Ovary (tissue), 9 donors: ENCODE measurements around the gene PDE7B. TPM values are rescaled to one million over a fixed set of nuclear protein-coding genes. Genes with fewer than 3 reads are reported as not detected.

Source experiments
- DNase-seq, 5 donors: peaks; one replicate each; pipeline ENCODE4 v3.0.0-alpha.2; 2019 to 2020
- H3K27ac ChIP-seq, 2 donors: fragments of 200-600 bp; one replicate each; pipeline versions ENCODE4 v1.5.1 to v1.8.0; 2019 to 2022
- H3K27me3 ChIP-seq: fragments of 200-600 bp; one replicate; pipeline ENCODE4 v1.8.0; 2022
- H3K36me3 ChIP-seq: fragments of 200-600 bp; sonication (generic); one replicate; pipeline ENCODE4 v1.5.1; 2019
- H3K4me1 ChIP-seq: one replicate; pipeline ENCODE4 v1.8.1; 2013; ENCODE audit warnings: mild to moderate bottlenecking, moderate library complexity; ENCODE audit not compliant: insufficient read depth
- H3K4me3 ChIP-seq: fragments of 200-600 bp; sonication (generic); one replicate; pipeline ENCODE4 v1.5.1; 2017
- H3K9me3 ChIP-seq, 2 donors: fragments of 200-600 bp in 1 of 2; sonication (generic) in 1 of 2; one replicate each; pipeline versions ENCODE4 v1.5.1 to v1.8.1; 2013 to 2019; ENCODE audit warnings: mild to moderate bottlenecking in 1 of 2, moderate library complexity in 1 of 2
- EP300 ChIP-seq: sonication (generic); formaldehyde crosslinking; IDR thresholded peaks from one replicate; pipeline ENCODE4 v1.6.1; 2017; ENCODE audit warnings: antibody characterized with exemption
- POLR2A ChIP-seq: fragments of 450-650 bp; IDR thresholded peaks from one replicate; pipeline ENCODE4 v1.6.1; 2017; ENCODE audit warnings: antibody characterized with exemption, mild to moderate bottlenecking, moderate library complexity
- WGBS, 3 donors: extraction: QIAGEN DNeasy Blood & Tissue Kit in 1 of 3; methylation state at CpG; one replicate each; pipeline versions ENCODE4 v1.1.5 to v1.1.7; 2013 to 2017; 5-methylcytosine and 5-hydroxymethylcytosine counted together
- intact Hi-C, 4 donors: fragments of 100-400 bp; cut with DNase I; formaldehyde crosslinking; loops; one replicate each; pipeline versions ENCODE4 v1.11.0 to v1.15.1; 2022 to 2023
- polyA plus RNA-seq, 2 donors: library from polyadenylated mRNA; stranded (reverse); fragments of 200-250 nt in 1 of 2; fragments of 350-450 nt in 1 of 2; fragmentation: Illumina TruSeq in 1 of 2; extraction: RNeasy Lipid Tissue Mini Kit (QIAGEN cat#74804) in 1 of 2; gene quantifications; one replicate each; pipeline ENCODE4 v1.2.3, GENCODE V29; 2013 to 2014
- total RNA-seq, 7 donors: library from RNA; depleted of rRNA in 2 of 7; stranded (reverse); fragments of >200 nt in 2 of 7; fragmentation: NEBNext Ultra II Directional in 3 of 7; extraction: Animal tissue kit (Norgen Biotek cat#: 25700) in 3 of 7; gene quantifications; one replicate each; pipeline versions ENCODE4 v1.1.0 to v1.2.4, GENCODE V29; 2016 to 2023
- TF ChIP-seq, protein P1 (sequence below), 3 donors: fragments of 450-650 bp in 2 of 3; fragments of 200-600 bp in 1 of 3; IDR thresholded peaks; one replicate each; pipeline versions ENCODE4 v1.5.1 to v1.8.0; 2016 to 2022; ENCODE audit warnings: antibody characterized with exemption in 3 of 3, mild to moderate bottlenecking in 1 of 3
- donor health status: DM: no; HTN: no; CAD: no; lungs with moderate emphysema.
- donor health status: DM: no; HTN: no; CAD: no.
- donor health status: Bipolar disorder and iron deficiency.
- donor health status: DM: yes; HTN: yes; CAD: no.
- donor health status: DM: no; HTN: no; CAD: no.
- donor health status: DM: yes; HTN: yes; CAD: no.

PDE7B gene
- total and polyA plus RNA-seq, 9 donors, result 11.6 to 62.7 (median 21.6) TPM

DNA sequence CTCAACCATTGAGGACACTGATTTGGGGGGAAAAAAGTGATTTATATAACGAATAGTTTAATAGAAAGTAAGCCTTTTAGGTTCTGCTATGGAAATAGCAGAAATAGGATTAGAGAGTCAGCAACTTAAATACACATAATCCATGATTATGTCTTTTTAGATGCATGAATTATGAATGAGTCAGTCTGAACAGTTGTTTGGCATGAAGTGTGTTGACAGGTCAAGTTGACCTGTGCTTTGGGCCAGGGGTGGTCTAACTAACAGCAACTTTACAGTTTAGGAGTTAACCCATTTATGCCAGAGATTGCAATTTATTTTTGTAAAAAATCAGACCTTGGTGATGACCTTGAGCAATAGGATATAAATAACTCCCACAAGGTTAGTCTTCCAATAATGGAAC lies 207.4 kb downstream of the PDE7B start:
- H3K4me3 ChIP-seq, result no peak overlapping the region
- intact Hi-C loops, result no loop called here
- peak overlapping the region in 1 of 2 donors; percentile 14 for H3K27ac ChIP-seq
- DNase-seq, result no peak
- peaks cover 18% of the 10 kb centered on the region for H3K4me1 ChIP-seq
- 39 to 41% (median 41%) methylated on average over 1 of the region's 1 CpG for WGBS, 3 donors
- H3K9me3 ChIP-seq, result no peaks in the 10 kb centered on the region
- H3K27me3 ChIP-seq, result no peaks in the 10 kb centered on the region
- no peaks in the 10 kb centered on the region for H3K36me3 ChIP-seq
- TF ChIP-seq EP300 (no peak), POLR2A (no peak)
- TF ChIP-seq, protein P1, sequence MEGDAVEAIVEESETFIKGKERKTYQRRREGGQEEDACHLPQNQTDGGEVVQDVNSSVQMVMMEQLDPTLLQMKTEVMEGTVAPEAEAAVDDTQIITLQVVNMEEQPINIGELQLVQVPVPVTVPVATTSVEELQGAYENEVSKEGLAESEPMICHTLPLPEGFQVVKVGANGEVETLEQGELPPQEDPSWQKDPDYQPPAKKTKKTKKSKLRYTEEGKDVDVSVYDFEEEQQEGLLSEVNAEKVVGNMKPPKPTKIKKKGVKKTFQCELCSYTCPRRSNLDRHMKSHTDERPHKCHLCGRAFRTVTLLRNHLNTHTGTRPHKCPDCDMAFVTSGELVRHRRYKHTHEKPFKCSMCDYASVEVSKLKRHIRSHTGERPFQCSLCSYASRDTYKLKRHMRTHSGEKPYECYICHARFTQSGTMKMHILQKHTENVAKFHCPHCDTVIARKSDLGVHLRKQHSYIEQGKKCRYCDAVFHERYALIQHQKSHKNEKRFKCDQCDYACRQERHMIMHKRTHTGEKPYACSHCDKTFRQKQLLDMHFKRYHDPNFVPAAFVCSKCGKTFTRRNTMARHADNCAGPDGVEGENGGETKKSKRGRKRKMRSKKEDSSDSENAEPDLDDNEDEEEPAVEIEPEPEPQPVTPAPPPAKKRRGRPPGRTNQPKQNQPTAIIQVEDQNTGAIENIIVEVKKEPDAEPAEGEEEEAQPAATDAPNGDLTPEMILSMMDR (IDR thresholded peaks at IDR 0.05), result no peak

DNA sequence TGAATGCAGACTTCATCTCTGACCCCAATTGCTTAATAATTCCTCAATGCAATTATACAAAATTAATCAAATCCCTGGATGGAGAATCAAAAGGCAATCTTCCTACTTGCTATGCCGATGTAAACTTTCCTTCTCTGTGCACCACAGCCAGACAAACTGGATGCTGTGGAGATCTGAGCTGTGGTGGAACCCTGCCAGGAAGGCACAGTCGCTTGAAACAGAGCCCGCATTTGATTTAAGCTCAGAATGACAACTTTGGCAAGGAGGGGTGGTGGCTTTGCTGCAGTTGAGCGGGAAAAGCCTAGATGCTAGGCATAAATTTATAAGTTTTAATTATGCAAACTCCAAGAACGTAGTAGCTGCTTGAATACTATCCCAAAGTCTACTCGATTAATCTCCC lies 207.8 kb downstream of the PDE7B start:
- no peak for TF ChIP-seq POLR2A
- TF ChIP-seq EP300, result no peak
- TF ChIP-seq, protein P1 (IDR thresholded peaks at IDR 0.05), result no peak
- Histone ChIP-seq H3K27ac (peak overlapping the region in 1 of 2 donors; percentile 14), H3K4me3 (no peak overlapping the region), H3K4me1 (peaks cover 18% of the 10 kb centered on the region), H3K9me3 (no peaks in the 10 kb centered on the region), H3K27me3 (no peaks in the 10 kb centered on the region), H3K36me3 (no peaks in the 10 kb centered on the region)
- 7 to 8% (median 7%) methylated on average over 6 of the region's 6 CpGs for WGBS, 3 donors
- intact Hi-C loops, result no loop called here
- DNase-seq, result peak in 3 of 5 donors; percentile 39 to 63 (median 60)

DNA sequence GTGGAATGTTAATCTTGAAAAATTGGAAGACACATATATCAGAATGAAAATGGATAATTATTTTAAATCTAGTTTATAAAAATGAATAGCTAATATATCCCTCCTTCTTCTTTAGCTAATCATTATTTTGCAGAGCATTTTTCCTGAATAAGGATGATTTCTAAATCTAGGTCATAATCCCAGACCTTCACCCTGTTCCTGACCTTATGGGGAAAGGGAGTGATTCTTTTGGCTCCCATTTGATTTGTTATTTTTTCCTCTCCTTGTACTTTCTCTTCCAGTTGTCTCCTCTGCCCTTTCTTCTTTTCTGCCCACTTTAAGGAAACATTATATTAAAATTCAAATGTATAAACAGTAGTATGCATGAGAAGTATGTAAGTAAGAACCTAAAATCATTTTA lies 208.6 kb downstream of the PDE7B start:
- DNase-seq, result no peak
- H3K9me3 ChIP-seq, result no peaks in the 10 kb centered on the region
- intact Hi-C loops, result no loop called here
- TF ChIP-seq EP300, result no peak
- TF ChIP-seq, protein P1 (IDR thresholded peaks at IDR 0.05), result no peak
- H3K4me3 ChIP-seq, result no peak overlapping the region
- no peaks in the 10 kb centered on the region for H3K36me3 ChIP-seq
- H3K27ac ChIP-seq, result peak overlapping the region in 1 of 2 donors; percentile 21
- peaks cover 20% of the 10 kb centered on the region for H3K4me1 ChIP-seq
- H3K27me3 ChIP-seq, result no peaks in the 10 kb centered on the region

DNA sequence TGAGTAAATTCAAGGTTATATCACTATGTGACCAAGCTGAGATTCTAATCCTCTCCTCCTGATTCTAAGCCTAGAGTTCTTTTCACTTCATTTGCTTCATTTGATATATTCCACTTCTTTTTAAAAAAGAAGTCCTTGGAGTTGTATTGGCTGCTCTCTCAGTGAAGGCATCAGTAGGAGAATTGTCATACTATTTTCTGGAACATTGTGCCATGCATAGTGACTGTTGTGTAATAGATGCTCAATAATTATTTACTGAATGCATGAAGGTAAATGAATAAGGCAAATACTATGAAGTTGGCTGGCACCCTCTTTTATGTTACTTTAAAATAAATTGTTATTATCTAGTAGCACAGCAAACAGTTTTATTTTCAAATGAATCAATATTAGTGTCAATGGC lies 209.3 kb downstream of the PDE7B start:
- Histone ChIP-seq H3K27me3 (no peaks in the 10 kb centered on the region), H3K36me3 (no peaks in the 10 kb centered on the region), H3K4me1 (peaks cover 20% of the 10 kb centered on the region), H3K9me3 (no peaks in the 10 kb centered on the region), H3K4me3 (no peak overlapping the region), H3K27ac (no peak overlapping the region)
- DNase-seq, result no peak
- intact Hi-C loops, result no loop called here
- no peak for TF ChIP-seq EP300
- no peak for TF ChIP-seq POLR2A
- TF ChIP-seq, protein P1 (IDR thresholded peaks at IDR 0.05), result no peak

DNA sequence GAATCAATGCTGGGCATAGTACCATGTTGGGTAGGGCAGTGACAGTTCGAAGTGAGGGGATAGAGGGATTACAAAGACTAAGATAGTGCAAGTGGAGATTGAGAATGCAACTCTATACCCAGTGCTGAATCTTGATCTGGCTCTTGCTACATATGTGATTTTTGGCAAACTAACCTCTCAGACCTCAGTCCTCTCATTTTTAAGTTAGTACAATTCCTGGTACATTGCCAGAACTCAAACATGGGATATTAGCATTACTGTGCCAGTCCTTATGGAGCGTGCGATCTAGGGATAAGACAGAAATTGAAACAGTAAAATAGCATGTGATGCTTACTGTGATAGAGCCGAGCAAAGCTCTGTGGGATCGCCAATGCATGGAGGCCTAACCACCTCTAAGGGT lies 210.2 kb downstream of the PDE7B start:
- Histone ChIP-seq H3K27me3 (no peaks in the 10 kb centered on the region), H3K27ac (no peak overlapping the region), H3K4me1 (peaks cover 17% of the 10 kb centered on the region), H3K36me3 (no peaks in the 10 kb centered on the region), H3K9me3 (no peaks in the 10 kb centered on the region), H3K4me3 (no peak overlapping the region)
- no peak for DNase-seq
- TF ChIP-seq, protein P1 (IDR thresholded peaks at IDR 0.05), result no peak
- TF ChIP-seq POLR2A, result no peak
- WGBS, 3 donors, result 97 to 99% (median 99%) methylated on average over 5 of the region's 5 CpGs
- intact Hi-C loops, result no loop called here
